Osteocyte (in vitro differentiated cells): ENCODE results near the gene FBRS. TPM values are rescaled to one million over a fixed set of nuclear protein-coding genes. Genes with fewer than 3 reads are reported as not detected.

ENCODE experiments used
- DNase-seq: peaks from one replicate; pipeline ENCODE4 v3.0.0; 2021; ENCODE audit warnings: mixed read lengths; ENCODE audit not compliant: unreplicated experiment; ENCODE audit errors: extremely low spot score
- H3K27ac Mint-ChIP-seq: one replicate; pipeline ENCODE4 v1.8.0; 2021; ENCODE audit warnings: mild to moderate bottlenecking, mixed read lengths; ENCODE audit not compliant: unreplicated experiment
- H3K27me3 Mint-ChIP-seq: one replicate; pipeline ENCODE4 v1.8.0; 2021; ENCODE audit warnings: mixed read lengths; ENCODE audit not compliant: unreplicated experiment
- H3K36me3 Mint-ChIP-seq: one replicate; pipeline ENCODE4 v1.8.0; 2021; ENCODE audit warnings: mixed read lengths; ENCODE audit not compliant: unreplicated experiment
- H3K4me1 Mint-ChIP-seq: one replicate; pipeline ENCODE4 v1.8.0; 2021; ENCODE audit warnings: mixed read lengths; ENCODE audit not compliant: unreplicated experiment
- H3K4me3 Mint-ChIP-seq: one replicate; pipeline ENCODE4 v1.8.0; 2021; ENCODE audit warnings: mild to moderate bottlenecking, moderate library complexity, mixed read lengths; ENCODE audit not compliant: unreplicated experiment
- H3K9me3 Mint-ChIP-seq: one replicate; pipeline ENCODE4 v1.8.0; 2021; ENCODE audit warnings: mixed read lengths; ENCODE audit not compliant: unreplicated experiment
- total RNA-seq: library from RNA; stranded (reverse); gene quantifications from 2 replicates; pipeline ENCODE4 v1.2.1, GENCODE V29; 2021
- TF ChIP-seq, protein P1 (sequence below): fragments of 200-600 bp; sonication (generic); IDR thresholded peaks from 2 replicates; pipeline ENCODE4 v1.5.0; 2021; ENCODE audit warnings: antibody characterized with exemption, mild to moderate bottlenecking, moderate library complexity

Gene FBRS
- total RNA-seq, 1 donor from 2014 or later, result 67.4 TPM

DNA sequence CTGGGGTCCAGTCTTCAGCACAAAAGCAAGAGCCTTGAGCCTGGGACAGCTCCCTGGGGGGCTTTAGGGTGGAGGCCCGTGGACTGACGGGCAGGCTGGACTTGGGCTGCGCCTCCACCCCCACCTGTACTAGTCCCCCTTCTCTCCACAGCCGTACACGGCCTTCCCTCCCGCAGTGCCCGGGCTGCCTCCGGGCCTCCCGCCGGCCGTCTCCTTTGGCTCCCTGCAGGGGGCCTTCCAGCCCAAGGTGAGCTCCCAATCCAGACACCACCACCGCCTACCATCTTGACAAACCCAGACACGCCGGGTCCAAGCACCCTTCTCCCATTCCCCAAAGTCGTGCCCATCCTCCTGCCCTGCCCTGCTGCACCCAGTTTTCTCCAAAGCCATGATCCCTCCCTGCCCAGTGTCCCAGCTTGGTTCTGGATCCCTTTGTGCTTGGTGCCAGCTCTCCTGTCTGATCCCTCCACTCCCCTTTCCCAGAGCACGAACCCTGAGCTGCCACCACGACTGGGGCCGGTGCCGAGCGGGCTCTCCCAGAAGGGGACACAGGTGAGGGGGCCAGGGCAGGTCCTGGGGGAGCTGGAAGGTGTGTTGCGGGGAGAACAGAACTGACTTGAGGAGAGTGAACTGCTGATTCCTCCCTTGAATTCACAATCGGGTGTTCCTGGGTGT is 7.1 kb downstream of the FBRS start:
- Mint-ChIP-seq H3K4me3 (no peak overlapping the region), H3K27ac (no peak overlapping the region), H3K9me3 (no peaks in the 10 kb centered on the region), H3K36me3 (peaks cover 39% of the 10 kb centered on the region), H3K27me3 (no peaks in the 10 kb centered on the region), H3K4me1 (peaks cover 22% of the 10 kb centered on the region)
- TF ChIP-seq, protein P1, sequence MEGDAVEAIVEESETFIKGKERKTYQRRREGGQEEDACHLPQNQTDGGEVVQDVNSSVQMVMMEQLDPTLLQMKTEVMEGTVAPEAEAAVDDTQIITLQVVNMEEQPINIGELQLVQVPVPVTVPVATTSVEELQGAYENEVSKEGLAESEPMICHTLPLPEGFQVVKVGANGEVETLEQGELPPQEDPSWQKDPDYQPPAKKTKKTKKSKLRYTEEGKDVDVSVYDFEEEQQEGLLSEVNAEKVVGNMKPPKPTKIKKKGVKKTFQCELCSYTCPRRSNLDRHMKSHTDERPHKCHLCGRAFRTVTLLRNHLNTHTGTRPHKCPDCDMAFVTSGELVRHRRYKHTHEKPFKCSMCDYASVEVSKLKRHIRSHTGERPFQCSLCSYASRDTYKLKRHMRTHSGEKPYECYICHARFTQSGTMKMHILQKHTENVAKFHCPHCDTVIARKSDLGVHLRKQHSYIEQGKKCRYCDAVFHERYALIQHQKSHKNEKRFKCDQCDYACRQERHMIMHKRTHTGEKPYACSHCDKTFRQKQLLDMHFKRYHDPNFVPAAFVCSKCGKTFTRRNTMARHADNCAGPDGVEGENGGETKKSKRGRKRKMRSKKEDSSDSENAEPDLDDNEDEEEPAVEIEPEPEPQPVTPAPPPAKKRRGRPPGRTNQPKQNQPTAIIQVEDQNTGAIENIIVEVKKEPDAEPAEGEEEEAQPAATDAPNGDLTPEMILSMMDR, result no peak
- no peak for DNase-seq

DNA sequence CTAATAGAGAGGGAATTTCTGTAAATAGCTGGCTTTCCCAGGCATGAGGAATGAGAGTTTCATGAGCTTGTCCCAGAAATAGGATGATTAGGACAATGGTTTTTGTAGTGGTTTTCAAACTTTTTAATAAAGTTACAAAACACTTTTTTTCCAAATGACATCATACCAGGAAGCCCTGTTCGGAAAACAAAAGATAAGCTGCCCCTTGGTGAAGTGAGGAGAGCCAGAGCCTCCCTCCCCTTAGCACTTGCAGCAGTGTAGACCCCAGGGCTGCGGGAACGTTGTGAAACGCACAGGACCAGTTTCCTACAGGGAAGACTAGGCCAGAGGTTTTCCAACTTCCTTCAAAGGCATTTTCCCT is 7.6 kb downstream of the FBRS start:
- H3K27ac Mint-ChIP-seq, result no peak overlapping the region
- peaks cover 38% of the 10 kb centered on the region for H3K36me3 Mint-ChIP-seq
- H3K4me1 Mint-ChIP-seq, result peaks cover 17% of the 10 kb centered on the region
- H3K4me3 Mint-ChIP-seq, result no peak overlapping the region
- no peaks in the 10 kb centered on the region for H3K27me3 Mint-ChIP-seq
- no peak for DNase-seq
- no peaks in the 10 kb centered on the region for H3K9me3 Mint-ChIP-seq
- TF ChIP-seq, protein P1, result no peak

DNA sequence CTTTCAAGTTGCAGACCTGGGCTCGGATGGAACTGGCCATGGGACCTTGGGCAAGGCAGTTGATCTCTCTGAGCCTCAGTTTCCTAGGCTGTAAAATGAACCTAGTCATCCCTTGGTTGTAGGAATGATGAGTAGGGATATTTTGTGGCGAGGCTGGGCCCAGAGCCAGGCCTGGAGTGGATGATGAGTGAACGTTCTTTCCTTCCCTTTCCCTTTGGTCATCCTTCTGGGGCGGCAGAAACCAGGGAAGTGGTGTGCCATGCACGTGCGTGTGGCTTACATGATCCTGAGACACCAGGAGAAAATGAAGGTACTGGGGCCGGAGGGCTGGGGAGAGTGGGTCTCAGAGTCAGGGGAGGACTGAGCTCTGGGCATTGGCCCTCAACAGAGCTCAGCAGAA is 8.4 kb downstream of the FBRS start:
- no peak overlapping the region for H3K27ac Mint-ChIP-seq
- DNase-seq, result no peak
- peaks cover 9% of the 10 kb centered on the region for H3K4me1 Mint-ChIP-seq
- TF ChIP-seq, protein P1, result no peak
- H3K36me3 Mint-ChIP-seq, result peaks cover 36% of the 10 kb centered on the region
- no peak overlapping the region for H3K4me3 Mint-ChIP-seq
- H3K9me3 Mint-ChIP-seq, result no peaks in the 10 kb centered on the region
- no peaks in the 10 kb centered on the region for H3K27me3 Mint-ChIP-seq

DNA sequence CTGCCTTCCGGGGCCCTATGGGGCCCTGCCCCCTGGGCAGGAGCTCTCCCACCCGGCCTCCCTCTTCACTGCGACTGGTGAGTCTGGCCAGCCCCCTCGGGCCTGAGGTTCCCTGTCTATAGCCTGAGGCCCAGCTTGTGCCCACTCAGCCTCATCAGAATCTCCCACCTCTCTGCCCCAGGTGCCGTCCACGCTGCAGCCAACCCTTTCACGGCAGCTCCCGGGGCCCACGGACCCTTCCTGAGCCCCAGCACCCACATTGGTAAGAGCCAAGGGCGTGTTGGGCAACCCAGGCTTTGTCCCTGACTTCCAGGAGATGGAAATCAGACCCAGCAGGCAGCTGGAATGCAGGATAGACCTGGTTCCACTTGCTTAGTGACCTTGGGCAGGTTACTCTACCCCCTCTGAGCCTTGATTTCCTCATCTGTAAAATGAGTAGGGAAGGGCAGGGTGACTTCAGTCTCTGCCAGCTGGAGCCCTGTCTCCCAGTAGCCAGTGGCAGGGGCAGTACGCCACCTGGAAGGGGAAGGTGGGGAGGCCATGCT is 9.2 kb downstream of the FBRS start:
- Mint-ChIP-seq H3K27ac (no peak overlapping the region), H3K27me3 (no peaks in the 10 kb centered on the region), H3K4me3 (no peak overlapping the region), H3K36me3 (peaks cover 36% of the 10 kb centered on the region), H3K9me3 (no peaks in the 10 kb centered on the region), H3K4me1 (peaks cover 6% of the 10 kb centered on the region)
- DNase-seq, result no peak
- TF ChIP-seq, protein P1, result no peak

DNA sequence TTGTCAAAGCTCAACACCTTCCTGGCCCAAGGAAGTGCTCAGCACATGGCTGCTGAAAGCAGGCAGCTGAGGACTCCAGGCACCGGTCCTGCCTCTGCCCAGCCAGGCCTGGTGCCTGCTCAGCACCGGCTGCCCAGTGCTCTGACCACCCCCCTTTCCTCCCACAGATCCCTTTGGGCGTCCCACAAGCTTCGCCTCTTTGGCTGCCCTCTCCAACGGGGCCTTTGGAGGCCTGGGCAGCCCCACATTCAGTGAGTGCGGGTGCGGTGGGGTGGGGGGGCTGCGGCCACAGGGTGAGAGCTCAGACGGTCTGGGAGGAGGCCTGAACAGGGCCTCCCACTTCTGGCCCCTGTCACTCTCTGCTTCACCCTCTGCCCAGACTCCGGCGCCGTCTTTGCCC is 10.2 kb downstream of the FBRS start:
- peaks cover 32% of the 10 kb centered on the region for H3K36me3 Mint-ChIP-seq

More for the DNA sequence above, 10.2 kb downstream of the FBRS start:
- Mint-ChIP-seq H3K4me3 (no peak overlapping the region), H3K4me1 (peaks cover 4% of the 10 kb centered on the region), H3K27me3 (no peaks in the 10 kb centered on the region), H3K9me3 (no peaks in the 10 kb centered on the region), H3K27ac (no peak overlapping the region)
- DNase-seq, result no peak
- TF ChIP-seq, protein P1, result no peak
